ENCODE data around the gene KIF9.

- TF ChIP-seq POLR2A (IDR thresholded peaks at IDR 0.05) (no peak), CTCF (IDR thresholded peaks at IDR 0.05) (no peak), EP300 (IDR thresholded peaks at IDR 0.05) (no peak)
Measured at GRCh38 chr3:47299381-47300318, 17.1 kb upstream of the KIF9 start.

All from sigmoid colon (tissue), 4 donors.